ENCODE data around the gene BARHL1.

BARHL1 gene

DNA sequence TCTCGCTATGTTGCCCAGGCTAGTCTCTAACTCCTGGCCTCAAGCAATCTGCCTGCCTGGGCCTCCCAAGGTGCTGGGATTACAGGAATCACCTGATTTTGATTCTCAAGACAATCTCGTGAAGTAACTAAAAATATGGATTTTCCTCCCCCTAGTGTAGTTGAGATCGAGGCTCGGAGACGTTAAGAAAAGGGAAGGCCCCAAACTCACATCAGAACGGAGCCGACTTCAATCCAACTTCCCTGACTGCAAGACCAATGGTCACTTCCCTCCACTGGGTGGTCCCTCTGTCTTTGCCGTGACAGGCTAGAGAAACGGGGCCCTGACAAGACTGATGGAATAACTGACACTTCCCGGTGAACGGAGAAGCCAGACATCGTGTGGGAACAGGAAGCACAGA lies 28.3 kb downstream of the BARHL1 start:
- H3K4me3 ChIP-seq (ENCODE audit: low read depth, low read length) = no peak overlapping the region
- TF ChIP-seq, protein P1, sequence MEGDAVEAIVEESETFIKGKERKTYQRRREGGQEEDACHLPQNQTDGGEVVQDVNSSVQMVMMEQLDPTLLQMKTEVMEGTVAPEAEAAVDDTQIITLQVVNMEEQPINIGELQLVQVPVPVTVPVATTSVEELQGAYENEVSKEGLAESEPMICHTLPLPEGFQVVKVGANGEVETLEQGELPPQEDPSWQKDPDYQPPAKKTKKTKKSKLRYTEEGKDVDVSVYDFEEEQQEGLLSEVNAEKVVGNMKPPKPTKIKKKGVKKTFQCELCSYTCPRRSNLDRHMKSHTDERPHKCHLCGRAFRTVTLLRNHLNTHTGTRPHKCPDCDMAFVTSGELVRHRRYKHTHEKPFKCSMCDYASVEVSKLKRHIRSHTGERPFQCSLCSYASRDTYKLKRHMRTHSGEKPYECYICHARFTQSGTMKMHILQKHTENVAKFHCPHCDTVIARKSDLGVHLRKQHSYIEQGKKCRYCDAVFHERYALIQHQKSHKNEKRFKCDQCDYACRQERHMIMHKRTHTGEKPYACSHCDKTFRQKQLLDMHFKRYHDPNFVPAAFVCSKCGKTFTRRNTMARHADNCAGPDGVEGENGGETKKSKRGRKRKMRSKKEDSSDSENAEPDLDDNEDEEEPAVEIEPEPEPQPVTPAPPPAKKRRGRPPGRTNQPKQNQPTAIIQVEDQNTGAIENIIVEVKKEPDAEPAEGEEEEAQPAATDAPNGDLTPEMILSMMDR (IDR thresholded peaks at IDR 0.05; ENCODE audit: borderline replicate concordance, insufficient read depth, low read depth, low read length) = no peak

DNA sequence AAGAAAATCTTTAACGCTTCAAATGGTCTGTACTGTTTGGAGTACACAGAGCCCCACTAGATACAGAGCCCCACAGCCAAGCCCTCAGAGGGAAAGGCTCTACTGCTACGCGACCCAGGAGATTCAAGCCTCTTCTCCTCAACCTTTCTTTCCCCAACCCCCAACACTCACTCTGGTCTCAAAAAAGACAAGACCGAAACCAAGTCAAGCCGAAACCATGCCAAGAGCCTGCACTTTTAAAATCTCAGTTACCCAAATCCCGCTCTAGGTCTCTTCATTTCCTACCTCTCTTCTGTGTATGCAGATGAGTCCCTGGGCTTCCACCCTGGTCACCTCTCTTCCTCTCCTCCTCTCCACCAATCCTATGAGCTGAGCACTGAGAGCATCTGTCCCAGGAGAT lies 31.9 kb downstream of the BARHL1 start:
- TF ChIP-seq, protein P1 (IDR thresholded peaks at IDR 0.05; ENCODE audit: borderline replicate concordance, insufficient read depth, low read depth, low read length) = no peak
- no peak overlapping the region for H3K4me3 ChIP-seq (ENCODE audit: low read depth, low read length)

DNA sequence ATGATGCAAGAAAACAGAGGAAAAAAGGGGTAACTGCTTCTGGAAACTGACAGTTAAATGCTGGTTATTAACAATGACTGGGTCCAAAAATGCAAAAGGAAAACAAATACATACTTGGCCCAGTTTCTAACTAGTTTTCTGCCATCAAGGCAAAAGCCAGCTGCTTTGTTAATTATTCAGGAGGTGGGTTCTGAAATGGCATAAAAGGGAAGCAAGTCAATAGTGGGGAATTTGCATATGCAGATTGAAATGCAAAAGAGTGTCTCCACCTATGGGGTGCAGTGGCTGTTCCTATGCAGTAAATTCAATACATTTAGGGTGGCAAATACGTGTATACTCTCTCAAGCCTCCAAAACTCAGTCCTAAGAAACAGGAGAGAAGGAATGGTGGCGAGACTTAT lies 33.4 kb downstream of the BARHL1 start:
- TF ChIP-seq, protein P1 (IDR thresholded peaks at IDR 0.05; ENCODE audit: borderline replicate concordance, insufficient read depth, low read depth, low read length) = no peak
- no peak overlapping the region for H3K4me3 ChIP-seq (ENCODE audit: low read depth, low read length)

DNA sequence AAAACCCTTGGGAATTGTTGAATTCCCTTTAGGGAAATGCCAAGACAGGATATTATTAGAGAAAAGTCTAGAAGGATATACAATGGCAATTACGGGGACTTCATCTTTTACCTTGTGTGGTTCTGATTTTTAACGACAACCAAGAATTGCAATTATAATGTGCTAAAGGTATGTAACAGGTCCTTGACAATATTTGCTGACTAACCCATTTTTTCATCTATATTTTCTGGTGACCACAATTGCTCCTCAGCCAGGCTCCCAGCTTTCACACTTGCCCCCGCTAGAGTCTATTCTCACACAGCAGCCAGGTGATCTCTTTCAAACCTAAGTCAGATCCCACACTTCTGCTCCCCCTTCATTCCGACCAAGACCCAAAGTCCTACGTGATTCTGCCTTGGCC lies 34.3 kb downstream of the BARHL1 start:
- TF ChIP-seq, protein P1 (IDR thresholded peaks at IDR 0.05; ENCODE audit: borderline replicate concordance, insufficient read depth, low read depth, low read length) = no peak

DNA sequence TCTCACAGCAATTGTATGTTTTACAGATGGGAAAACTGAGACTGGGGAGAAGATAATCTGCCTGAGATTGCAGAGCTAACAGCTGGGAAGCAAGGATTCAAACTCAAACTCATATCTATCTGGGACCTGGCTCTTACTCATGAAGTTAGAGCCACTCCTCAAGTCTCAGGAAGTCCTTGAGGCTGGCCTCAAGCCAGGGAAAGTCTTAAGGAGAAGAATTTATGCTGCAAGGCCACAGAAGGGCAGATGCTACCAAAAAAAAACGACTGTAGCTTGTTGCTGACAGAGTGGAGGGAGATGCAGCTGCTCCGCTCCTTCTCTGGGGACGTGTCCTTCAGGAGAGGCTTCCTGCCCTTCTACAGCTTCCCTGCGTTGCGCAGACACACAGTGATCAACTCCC lies 39.8 kb downstream of the BARHL1 start:
- TF ChIP-seq, protein P1 (IDR thresholded peaks at IDR 0.05; ENCODE audit: borderline replicate concordance, insufficient read depth, low read depth, low read length) = no peak
- no peak overlapping the region for H3K4me3 ChIP-seq (ENCODE audit: low read depth, low read length)

More for the DNA sequence above, 34.3 kb downstream of the BARHL1 start:
- no peak overlapping the region for H3K4me3 ChIP-seq (ENCODE audit: low read depth, low read length)

DNA sequence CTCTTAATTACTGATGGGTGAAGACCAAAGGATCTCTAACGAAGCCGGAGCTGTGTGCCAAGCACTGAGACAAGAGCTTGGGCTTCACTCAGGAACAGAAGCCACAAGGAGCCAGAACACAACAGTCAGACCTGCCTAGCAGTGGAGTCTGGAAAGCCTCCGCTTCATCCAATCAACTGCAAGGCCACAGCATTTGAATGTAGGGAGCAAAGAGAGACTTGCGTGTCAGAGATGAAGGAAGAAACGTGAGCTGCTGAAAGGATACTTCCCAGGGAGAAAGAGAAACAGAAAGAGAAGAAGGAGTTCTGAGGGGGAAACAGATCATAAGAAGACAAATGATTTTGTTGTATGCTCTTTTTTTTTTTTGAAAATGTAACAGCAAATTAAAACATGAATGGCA lies 43.9 kb downstream of the BARHL1 start:
- TF ChIP-seq, protein P1 (IDR thresholded peaks at IDR 0.05; ENCODE audit: borderline replicate concordance, insufficient read depth, low read depth, low read length) = no peak
- H3K4me3 ChIP-seq (ENCODE audit: low read depth, low read length) = no peak overlapping the region

DNA sequence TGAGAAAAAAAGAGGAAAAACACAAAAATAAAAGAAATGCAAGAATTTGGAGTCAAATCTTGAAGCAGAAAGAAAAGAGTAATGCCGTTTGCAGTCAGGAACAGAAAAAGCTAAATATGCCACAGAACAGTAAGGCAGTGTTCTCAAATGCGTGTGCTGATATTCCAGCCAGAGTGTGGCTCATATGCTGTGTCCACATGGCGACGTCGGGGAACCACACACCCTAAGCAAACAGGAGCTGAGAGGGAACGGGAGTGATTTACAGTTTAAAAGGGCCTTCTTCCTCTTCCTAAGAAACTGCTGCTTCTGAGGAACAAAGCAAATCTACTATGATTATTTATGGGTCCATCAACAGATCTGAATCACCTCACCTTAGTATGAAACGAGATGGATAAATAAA lies 44.7 kb downstream of the BARHL1 start:
- no peak overlapping the region for H3K4me3 ChIP-seq (ENCODE audit: low read depth, low read length)
- TF ChIP-seq, protein P1 (IDR thresholded peaks at IDR 0.05; ENCODE audit: borderline replicate concordance, insufficient read depth, low read depth, low read length) = no peak
